NB4 (cell line): ENCODE measurements around the gene NAA40.

Experiments
- POLR2A ChIP-seq: IDR thresholded peaks from 2 replicates; pipeline ENCODE4 v1.6.1; 2011; ENCODE audit warnings: mild to moderate bottlenecking; ENCODE audit not compliant: insufficient read length; ENCODE audit errors: extremely low read depth
- TF ChIP-seq, protein P1 (sequence below): IDR thresholded peaks from one replicate; pipeline ENCODE4 v1.5.1; 2012; ENCODE audit warnings: low read depth, low read length

- no peak for TF ChIP-seq POLR2A
- TF ChIP-seq, protein P1, sequence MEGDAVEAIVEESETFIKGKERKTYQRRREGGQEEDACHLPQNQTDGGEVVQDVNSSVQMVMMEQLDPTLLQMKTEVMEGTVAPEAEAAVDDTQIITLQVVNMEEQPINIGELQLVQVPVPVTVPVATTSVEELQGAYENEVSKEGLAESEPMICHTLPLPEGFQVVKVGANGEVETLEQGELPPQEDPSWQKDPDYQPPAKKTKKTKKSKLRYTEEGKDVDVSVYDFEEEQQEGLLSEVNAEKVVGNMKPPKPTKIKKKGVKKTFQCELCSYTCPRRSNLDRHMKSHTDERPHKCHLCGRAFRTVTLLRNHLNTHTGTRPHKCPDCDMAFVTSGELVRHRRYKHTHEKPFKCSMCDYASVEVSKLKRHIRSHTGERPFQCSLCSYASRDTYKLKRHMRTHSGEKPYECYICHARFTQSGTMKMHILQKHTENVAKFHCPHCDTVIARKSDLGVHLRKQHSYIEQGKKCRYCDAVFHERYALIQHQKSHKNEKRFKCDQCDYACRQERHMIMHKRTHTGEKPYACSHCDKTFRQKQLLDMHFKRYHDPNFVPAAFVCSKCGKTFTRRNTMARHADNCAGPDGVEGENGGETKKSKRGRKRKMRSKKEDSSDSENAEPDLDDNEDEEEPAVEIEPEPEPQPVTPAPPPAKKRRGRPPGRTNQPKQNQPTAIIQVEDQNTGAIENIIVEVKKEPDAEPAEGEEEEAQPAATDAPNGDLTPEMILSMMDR = no peak
These were observed 66.9 kb downstream of the NAA40 start for GRCh38 chr11:64005691-64006090.
